ENCODE measurements around the gene AHDC1. TPM values are rescaled to one million over a fixed set of nuclear protein-coding genes. Genes with fewer than 3 reads are reported as not detected.

The AHDC1 gene
- polyA plus RNA-seq, 1 experiment: 3.0 TPM

DNA sequence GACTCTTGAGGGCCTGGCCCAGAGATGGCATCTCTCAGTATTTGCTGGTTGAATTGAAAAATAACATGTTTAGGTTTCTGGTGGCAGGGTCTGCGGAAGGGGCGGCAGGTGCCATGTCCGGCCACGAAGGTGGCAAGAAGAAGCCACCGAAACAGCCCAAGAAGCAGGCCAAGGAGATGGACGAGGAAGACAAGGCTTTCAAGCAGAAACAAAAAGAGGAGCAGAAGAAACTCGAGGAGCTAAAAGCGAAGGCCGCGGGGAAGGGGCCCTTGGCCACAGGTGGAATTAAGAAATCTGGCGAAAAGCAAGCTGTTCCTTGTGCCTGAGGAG is 45.3 kb upstream of the AHDC1 start:
- Histone ChIP-seq H3K27ac (ENCODE audit: low read depth, low read length) (no peak overlapping the region), H3K4me3 (ENCODE audit: low read depth, low read length) (no peak overlapping the region), H3K9me3 (ENCODE audit: control insufficient read depth, insufficient read depth, low read length) (no peaks in the 10 kb centered on the region), H3K27me3 (ENCODE audit: control insufficient read depth, insufficient read depth, low read length) (peaks cover 8% of the 10 kb centered on the region)
- ChIA-PET POLR2A (no interaction called here), CTCF (interaction anchor here (0.7 to 1.4 kb wide), 4 partner anchors 14 to 348 kb away, joined by 3 to 17 read pairs (median 5); no protein-coding TSS in a partner anchor)
- no peak for DNase-seq (ENCODE audit: low read depth, low spot score)
- TF ChIP-seq, protein P1, sequence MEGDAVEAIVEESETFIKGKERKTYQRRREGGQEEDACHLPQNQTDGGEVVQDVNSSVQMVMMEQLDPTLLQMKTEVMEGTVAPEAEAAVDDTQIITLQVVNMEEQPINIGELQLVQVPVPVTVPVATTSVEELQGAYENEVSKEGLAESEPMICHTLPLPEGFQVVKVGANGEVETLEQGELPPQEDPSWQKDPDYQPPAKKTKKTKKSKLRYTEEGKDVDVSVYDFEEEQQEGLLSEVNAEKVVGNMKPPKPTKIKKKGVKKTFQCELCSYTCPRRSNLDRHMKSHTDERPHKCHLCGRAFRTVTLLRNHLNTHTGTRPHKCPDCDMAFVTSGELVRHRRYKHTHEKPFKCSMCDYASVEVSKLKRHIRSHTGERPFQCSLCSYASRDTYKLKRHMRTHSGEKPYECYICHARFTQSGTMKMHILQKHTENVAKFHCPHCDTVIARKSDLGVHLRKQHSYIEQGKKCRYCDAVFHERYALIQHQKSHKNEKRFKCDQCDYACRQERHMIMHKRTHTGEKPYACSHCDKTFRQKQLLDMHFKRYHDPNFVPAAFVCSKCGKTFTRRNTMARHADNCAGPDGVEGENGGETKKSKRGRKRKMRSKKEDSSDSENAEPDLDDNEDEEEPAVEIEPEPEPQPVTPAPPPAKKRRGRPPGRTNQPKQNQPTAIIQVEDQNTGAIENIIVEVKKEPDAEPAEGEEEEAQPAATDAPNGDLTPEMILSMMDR (IDR thresholded peaks at IDR 0.05; ENCODE audit: low read depth, low read length): no peak

DNA sequence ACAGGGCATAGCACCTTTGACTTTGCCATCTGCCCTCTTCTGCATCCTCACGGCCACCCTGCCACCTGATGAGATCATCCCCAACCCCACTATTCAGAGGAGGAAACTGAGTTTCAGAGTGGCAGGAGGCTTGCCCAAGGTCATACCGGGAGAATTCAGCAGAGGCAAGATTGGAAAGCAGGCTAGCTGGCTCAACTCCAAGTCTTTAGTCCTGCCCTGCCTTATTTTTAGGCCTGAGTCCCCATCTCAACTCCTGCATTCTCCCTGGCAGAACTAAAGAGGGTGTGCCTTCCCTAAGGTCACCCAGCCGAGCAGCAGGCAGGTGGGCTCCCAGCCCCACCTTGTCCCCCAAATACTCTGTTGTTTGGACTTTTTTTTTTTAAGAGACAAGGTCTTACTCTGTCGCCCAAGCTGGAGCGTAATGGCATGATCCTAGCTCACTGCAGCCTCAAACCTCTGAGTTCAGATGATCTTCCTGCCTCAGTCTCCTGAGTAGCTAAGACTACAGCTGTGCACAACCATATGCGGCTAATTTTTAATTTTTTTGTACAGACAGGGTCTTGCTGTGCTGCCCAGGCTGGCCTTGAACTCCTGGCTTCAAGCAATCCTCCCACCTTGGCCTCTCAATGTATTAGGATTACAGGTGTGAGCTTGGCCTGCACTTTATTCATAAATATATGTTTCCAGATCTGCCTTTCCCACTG is 44.8 kb upstream of the AHDC1 start:
- DNase-seq (ENCODE audit: low read depth, low spot score): no peak
- TF ChIP-seq, protein P1 (IDR thresholded peaks at IDR 0.05; ENCODE audit: low read depth, low read length): no peak
- no peak overlapping the region for H3K4me3 ChIP-seq (ENCODE audit: low read depth, low read length)
- no peaks in the 10 kb centered on the region for H3K9me3 ChIP-seq (ENCODE audit: control insufficient read depth, insufficient read depth, low read length)
- CTCF ChIA-PET: interaction anchor here (1.3 kb wide), 1 partner anchor 20 kb away, joined by 5 read pairs; no protein-coding TSS in a partner anchor
- POLR2A ChIA-PET: no interaction called here
- H3K27ac ChIP-seq (ENCODE audit: low read depth, low read length): no peak overlapping the region
- peaks cover 8% of the 10 kb centered on the region for H3K27me3 ChIP-seq (ENCODE audit: control insufficient read depth, insufficient read depth, low read length)

DNA sequence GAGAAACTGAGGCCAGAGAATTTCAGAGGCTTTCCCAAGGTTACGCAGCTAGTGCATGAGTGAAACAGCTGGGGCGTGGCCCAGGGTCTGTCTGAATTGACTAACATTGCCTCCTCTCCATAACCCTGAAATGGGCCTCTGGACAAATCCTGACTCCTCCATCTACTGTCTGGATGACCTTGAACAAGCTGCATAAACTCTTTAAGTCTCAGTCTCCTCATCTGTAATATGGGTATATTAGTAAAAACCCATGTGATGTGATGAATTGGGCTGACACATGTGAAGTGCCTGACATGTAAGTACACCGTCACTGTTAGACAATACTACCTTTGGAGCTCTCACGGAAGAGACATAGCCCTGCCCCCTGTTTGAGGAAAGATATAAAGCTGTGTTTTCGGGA is 43.4 kb upstream of the AHDC1 start:
- POLR2A ChIA-PET: no interaction called here
- TF ChIP-seq, protein P1 (IDR thresholded peaks at IDR 0.05; ENCODE audit: low read depth, low read length): no peak
- H3K27me3 ChIP-seq (ENCODE audit: control insufficient read depth, insufficient read depth, low read length): peaks cover 11% of the 10 kb centered on the region
- no peak overlapping the region for H3K27ac ChIP-seq (ENCODE audit: low read depth, low read length)
- H3K9me3 ChIP-seq (ENCODE audit: control insufficient read depth, insufficient read depth, low read length): no peaks in the 10 kb centered on the region
- CTCF ChIA-PET: interaction anchor here (0.5 to 0.8 kb wide), 2 partner anchors 24 to 38 kb away, joined by 3 read pairs; no protein-coding TSS in a partner anchor
- no peak for DNase-seq (ENCODE audit: low read depth, low spot score)
- H3K4me3 ChIP-seq (ENCODE audit: low read depth, low read length): no peak overlapping the region

DNA sequence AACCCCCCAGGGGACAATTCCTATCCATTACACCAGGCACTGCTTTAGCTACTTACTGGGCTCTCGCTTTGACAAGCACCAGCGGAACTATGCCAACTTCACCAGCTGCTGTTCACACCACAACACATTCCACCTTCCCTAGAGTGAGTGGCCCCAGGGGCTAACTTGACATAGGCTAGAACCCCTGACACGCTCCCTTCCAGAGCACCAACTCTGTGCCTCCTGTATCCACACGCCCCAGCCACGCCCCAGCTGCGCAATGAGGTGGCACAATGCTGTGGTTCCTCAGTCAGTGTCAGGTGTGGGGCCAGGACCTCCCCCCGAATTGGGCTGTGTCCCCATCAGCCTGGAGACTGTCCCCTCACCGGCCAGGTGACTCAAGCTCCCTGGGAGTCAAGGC is 42.7 kb upstream of the AHDC1 start:
- TF ChIP-seq, protein P1 (IDR thresholded peaks at IDR 0.05; ENCODE audit: low read depth, low read length): no peak
- no peak for DNase-seq (ENCODE audit: low read depth, low spot score)
- CTCF ChIA-PET: no interaction called here
- Histone ChIP-seq H3K4me3 (ENCODE audit: low read depth, low read length) (no peak overlapping the region), H3K9me3 (ENCODE audit: control insufficient read depth, insufficient read depth, low read length) (no peaks in the 10 kb centered on the region), H3K27me3 (ENCODE audit: control insufficient read depth, insufficient read depth, low read length) (peaks cover 11% of the 10 kb centered on the region), H3K27ac (ENCODE audit: low read depth, low read length) (no peak overlapping the region)
- POLR2A ChIA-PET: no interaction called here

DNA sequence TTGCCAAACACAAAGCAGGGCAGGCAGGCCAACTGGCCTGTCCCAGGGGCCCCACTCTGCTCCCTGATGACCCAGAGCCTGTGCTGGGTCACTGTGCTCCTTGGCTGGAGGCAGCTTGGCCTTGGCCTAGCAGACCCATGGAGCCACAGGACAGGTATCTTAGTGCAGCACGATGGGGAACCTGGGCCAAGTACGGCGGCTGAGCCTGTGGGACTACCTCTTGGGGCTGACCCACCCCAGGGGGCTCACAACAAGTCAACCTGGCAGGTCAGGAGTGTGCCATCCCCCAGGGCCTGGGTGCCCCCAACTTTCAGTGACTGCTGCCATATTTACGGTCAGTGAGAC is 41.1 kb upstream of the AHDC1 start:
- Histone ChIP-seq H3K27ac (ENCODE audit: low read depth, low read length) (no peak overlapping the region), H3K27me3 (ENCODE audit: control insufficient read depth, insufficient read depth, low read length) (peaks cover 11% of the 10 kb centered on the region), H3K4me3 (ENCODE audit: low read depth, low read length) (no peak overlapping the region), H3K9me3 (ENCODE audit: control insufficient read depth, insufficient read depth, low read length) (no peaks in the 10 kb centered on the region)
- no peak for DNase-seq (ENCODE audit: low read depth, low spot score)
- ChIA-PET CTCF (interaction anchor here (0.6 to 1.8 kb wide), 4 partner anchors 17 to 278 kb away, joined by 3 to 11 read pairs (median 3); partner anchors contain the start of gene MAP3K6), POLR2A (no interaction called here)
- TF ChIP-seq, protein P1 (IDR thresholded peaks at IDR 0.05; ENCODE audit: low read depth, low read length): no peak
